Measurements from ENCODE around the gene CDH6.

Gene CDH6

DNA sequence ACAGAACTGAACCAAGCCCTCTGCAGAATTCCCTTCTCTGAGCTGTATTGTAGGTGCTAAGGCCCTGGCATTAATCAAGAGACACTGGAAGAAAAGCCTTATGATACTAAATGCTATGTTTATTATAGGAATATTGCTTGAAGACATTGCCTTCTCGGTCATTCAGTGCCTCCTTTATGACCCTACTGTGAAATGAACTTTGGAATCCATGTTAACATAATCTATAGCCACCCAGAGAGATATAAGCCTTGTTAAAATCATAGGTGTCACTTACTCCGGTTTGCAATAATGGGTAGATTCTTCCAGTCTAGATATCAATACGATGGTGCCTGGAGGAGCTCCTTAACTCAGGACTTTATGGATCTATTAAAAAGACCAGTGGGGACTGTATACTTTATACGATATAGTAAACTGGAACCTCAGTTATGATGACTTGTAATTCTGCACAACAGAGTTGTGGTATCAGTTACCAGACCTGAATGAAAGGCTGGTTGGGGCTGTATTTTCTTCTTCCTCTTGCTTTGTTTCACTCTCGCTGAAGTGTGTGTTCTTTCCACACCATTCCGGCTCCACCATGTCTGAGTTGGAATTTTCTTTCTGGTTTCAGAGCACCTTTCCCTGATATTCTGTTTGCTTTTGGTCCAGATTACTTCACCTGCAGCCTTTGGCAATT lies 183.9 kb downstream of the CDH6 start:
- no peak for DNase-seq (ENCODE audit: low read depth in 2 of 2)

DNA sequence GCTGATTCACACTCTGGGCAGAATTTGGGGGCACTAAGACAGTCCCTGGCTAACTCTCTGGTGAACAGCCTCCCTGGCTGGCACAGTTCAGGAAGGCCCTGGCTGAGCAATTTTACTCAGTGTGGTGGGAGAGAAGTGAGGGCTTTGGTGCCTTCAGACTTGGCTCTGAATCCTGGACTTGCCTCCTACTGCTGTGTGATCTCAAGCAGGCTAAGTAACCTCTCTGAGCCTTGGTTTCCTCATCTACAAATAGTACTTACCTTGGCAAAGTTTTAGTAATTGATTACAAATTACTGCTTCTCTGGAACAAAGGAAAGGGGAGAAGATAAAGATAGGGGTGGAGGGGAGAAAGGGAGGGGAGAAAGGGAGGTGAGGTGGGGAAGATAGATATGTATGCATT lies 184.7 kb downstream of the CDH6 start:
- DNase-seq (ENCODE audit: low read depth in 2 of 2), result no peak

All from stimulated activated CD4-positive, alpha-beta T cell treated with anti-CD3 and anti-CD28 coated beads, Interleukin-1b, Interleukin-23, amount 100 ng/mL, for 4 hours (primary cell).